DOHH2 (cell line): ENCODE results near the gene SGPL1.

Experiments
- H3F3A ChIP-seq: fragments of 200-600 bp; sonication (generic), shearing (Covaris generic); 2 replicates; pipeline ENCODE4 v1.6.0; 2016; ENCODE audit warnings: antibody characterized with exemption, mild to moderate bottlenecking; ENCODE audit not compliant: control insufficient read depth, insufficient read depth
- H3K27ac ChIP-seq: fragments of 200-600 bp; sonication (generic); 2 replicates; pipeline ENCODE4 v1.5.1; 2014; ENCODE audit warnings: low read depth, mild to moderate bottlenecking, low read length, moderate library complexity
- H3K27me3 ChIP-seq: fragments of 200-600 bp; sonication (generic); 2 replicates; pipeline ENCODE4 v1.6.1; 2014; ENCODE audit warnings: mild to moderate bottlenecking, low read length, mixed read lengths; ENCODE audit not compliant: control insufficient read depth
- H3K36me3 ChIP-seq: fragments of 200-600 bp; sonication (generic); 2 replicates; pipeline ENCODE4 v1.6.1; 2014; ENCODE audit warnings: mild to moderate bottlenecking, low read length, moderate library complexity, mixed read lengths; ENCODE audit not compliant: control insufficient read depth
- H3K4me1 ChIP-seq: fragments of 200-600 bp; sonication (generic); 2 replicates; pipeline ENCODE4 v1.6.1; 2014; ENCODE audit warnings: mild to moderate bottlenecking, low read length, mixed read lengths; ENCODE audit not compliant: control insufficient read depth
- H3K4me2 ChIP-seq: fragments of 200-600 bp; sonication (generic); 2 replicates; pipeline ENCODE4 v1.6.0; 2014; ENCODE audit warnings: mild to moderate bottlenecking, low read length, moderate library complexity
- H3K4me3 ChIP-seq: fragments of 200-600 bp; sonication (generic); 2 replicates; pipeline ENCODE4 v1.5.1; 2014; ENCODE audit warnings: mild to moderate bottlenecking, low read length, mixed read lengths
- H3K79me2 ChIP-seq: fragments of 200-600 bp; sonication (generic); 2 replicates; pipeline ENCODE4 v1.6.1; 2014; ENCODE audit warnings: mild to moderate bottlenecking, low read length, mixed read lengths; ENCODE audit not compliant: control insufficient read depth
- H3K9me2 ChIP-seq: fragments of 200-600 bp; sonication (generic); replicated peaks from 2 replicates; pipeline ENCODE4 v1.6.1; 2014; ENCODE audit warnings: mild to moderate bottlenecking, low read length, mixed read lengths; ENCODE audit not compliant: control insufficient read depth
- H3K9me3 ChIP-seq: fragments of 200-600 bp; sonication (generic); 2 replicates; pipeline ENCODE4 v1.6.1; 2014; ENCODE audit warnings: antibody characterized with exemption, low read length, mixed read lengths; ENCODE audit not compliant: control insufficient read depth, insufficient read depth
- H4K20me1 ChIP-seq: fragments of 200-600 bp; sonication (generic); 2 replicates; pipeline ENCODE4 v1.6.0; 2014; ENCODE audit warnings: low read depth, mild to moderate bottlenecking, antibody characterized with exemption, low read length, moderate library complexity; ENCODE audit not compliant: control insufficient read depth, insufficient read depth
- EZH2phosphoT487 ChIP-seq: fragments of 200-600 bp; sonication (generic); IDR thresholded peaks from 2 replicates; pipeline ENCODE4 v1.6.1; 2017; ENCODE audit warnings: borderline replicate concordance, mild to moderate bottlenecking, antibody characterized with exemption, low read length, moderate library complexity, mixed read lengths
- TF ChIP-seq, protein P1 (sequence below): fragments of 200-600 bp; sonication (generic); IDR thresholded peaks from one replicate; pipeline ENCODE4 v1.5.1; 2014; ENCODE audit warnings: antibody characterized with exemption, mild to moderate bottlenecking, low read depth, low read length; ENCODE audit not compliant: poor library complexity, severe bottlenecking

Gene SGPL1

DNA sequence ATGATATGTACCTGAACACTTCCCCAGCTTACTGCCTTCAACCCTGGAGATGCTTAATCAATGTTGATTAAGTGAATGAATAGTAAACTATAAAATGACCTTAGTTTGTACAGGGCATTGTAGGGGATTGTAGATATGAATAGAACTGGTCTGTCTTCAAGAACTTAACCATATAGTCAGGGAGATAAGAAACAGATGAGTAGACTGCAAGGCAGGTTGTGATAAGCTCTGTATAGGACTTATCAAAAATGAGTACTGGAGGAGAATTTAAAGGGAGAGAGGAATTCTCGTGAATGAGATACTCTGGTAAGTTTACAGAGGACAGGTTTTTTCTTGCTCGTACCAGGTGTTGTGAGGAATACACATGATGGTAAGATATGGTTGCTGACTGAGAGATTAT lies 27.6 kb downstream of the SGPL1 start:
- Histone ChIP-seq H3K4me2 (no peak overlapping the region), H3K36me3 (no peaks in the 10 kb centered on the region), H3K4me3 (no peak overlapping the region), H3K9me2 (no peaks in the 10 kb centered on the region), H3K9me3 (no peaks in the 10 kb centered on the region), H3K79me2 (no peaks in the 10 kb centered on the region), H4K20me1 (no peaks in the 10 kb centered on the region), H3K27me3 (no peaks in the 10 kb centered on the region), H3F3A (no peaks in the 10 kb centered on the region), H3K27ac (no peak overlapping the region), H3K4me1 (no peaks in the 10 kb centered on the region)
- no peak for TF ChIP-seq EZH2phosphoT487
- TF ChIP-seq, protein P1, sequence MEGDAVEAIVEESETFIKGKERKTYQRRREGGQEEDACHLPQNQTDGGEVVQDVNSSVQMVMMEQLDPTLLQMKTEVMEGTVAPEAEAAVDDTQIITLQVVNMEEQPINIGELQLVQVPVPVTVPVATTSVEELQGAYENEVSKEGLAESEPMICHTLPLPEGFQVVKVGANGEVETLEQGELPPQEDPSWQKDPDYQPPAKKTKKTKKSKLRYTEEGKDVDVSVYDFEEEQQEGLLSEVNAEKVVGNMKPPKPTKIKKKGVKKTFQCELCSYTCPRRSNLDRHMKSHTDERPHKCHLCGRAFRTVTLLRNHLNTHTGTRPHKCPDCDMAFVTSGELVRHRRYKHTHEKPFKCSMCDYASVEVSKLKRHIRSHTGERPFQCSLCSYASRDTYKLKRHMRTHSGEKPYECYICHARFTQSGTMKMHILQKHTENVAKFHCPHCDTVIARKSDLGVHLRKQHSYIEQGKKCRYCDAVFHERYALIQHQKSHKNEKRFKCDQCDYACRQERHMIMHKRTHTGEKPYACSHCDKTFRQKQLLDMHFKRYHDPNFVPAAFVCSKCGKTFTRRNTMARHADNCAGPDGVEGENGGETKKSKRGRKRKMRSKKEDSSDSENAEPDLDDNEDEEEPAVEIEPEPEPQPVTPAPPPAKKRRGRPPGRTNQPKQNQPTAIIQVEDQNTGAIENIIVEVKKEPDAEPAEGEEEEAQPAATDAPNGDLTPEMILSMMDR = no peak

DNA sequence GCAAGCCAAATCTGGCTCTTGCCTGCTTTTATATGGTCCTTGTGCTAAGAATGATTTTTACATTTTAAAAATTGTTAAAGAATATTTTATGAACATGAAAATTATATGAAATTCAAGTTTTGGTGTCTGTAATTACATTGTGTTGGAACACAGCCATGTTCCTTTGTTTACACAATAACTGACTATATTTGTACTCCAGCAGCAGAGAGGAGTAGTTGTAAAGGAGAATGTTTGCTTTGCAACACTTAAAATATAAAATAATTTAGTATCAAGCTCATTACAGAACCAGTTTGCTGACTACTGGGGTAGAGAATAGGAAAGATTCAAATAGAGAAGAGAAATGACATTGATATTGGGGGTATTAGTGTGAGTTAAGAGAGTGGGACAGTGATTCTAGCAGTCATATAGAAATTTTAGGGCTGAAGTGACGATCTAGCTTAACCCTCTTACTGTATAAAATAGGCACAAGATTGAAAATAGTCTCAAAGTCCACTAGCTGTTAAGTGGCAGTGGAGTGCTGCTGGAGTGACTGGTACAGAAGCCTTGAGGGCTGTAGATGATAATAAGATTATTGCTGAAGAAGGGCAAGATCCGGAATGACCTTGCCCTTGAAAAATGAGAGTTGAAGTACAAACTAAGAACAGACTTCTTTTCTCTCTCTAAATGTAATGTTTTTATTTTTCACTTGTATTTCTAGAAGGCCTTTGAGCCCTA lies 28.2 kb downstream of the SGPL1 start:
- H4K20me1 ChIP-seq = no peaks in the 10 kb centered on the region
- TF ChIP-seq, protein P1 = no peak
- no peak for TF ChIP-seq EZH2phosphoT487
- no peak overlapping the region for H3K27ac ChIP-seq
- no peak overlapping the region for H3K4me3 ChIP-seq
- no peaks in the 10 kb centered on the region for H3F3A ChIP-seq
- H3K27me3 ChIP-seq = no peaks in the 10 kb centered on the region
- H3K9me3 ChIP-seq = no peaks in the 10 kb centered on the region
- no peaks in the 10 kb centered on the region for H3K4me1 ChIP-seq
- no peak overlapping the region for H3K4me2 ChIP-seq
- H3K9me2 ChIP-seq = no peaks in the 10 kb centered on the region
- no peaks in the 10 kb centered on the region for H3K79me2 ChIP-seq
- no peaks in the 10 kb centered on the region for H3K36me3 ChIP-seq

DNA sequence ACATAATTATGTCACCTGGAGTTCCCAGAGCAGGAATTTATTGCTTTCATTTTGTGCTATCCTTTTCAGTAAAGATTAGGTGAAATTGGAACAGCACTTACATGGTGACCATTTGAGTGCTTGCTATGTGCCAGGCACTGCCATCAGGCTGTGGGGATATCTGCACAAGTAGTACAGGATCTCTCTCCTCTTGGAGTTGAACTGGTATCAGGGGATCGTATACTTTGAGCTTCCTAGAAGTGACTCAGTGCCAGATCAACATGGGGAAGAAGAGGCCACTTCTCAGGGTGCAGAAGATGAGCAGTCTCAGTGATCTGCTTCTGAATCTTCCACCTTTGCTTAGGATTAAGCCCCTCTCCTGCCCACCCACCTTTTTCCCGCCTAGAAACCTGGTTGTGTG lies 29.5 kb downstream of the SGPL1 start:
- H4K20me1 ChIP-seq = no peaks in the 10 kb centered on the region
- no peak for TF ChIP-seq EZH2phosphoT487
- TF ChIP-seq, protein P1 = no peak

More for the DNA sequence above, 29.5 kb downstream of the SGPL1 start:
- H3K27me3 ChIP-seq = no peaks in the 10 kb centered on the region
- H3K4me2 ChIP-seq = no peak overlapping the region
- H3K27ac ChIP-seq = no peak overlapping the region
- no peaks in the 10 kb centered on the region for H3K9me3 ChIP-seq
- no peaks in the 10 kb centered on the region for H3K4me1 ChIP-seq
- no peaks in the 10 kb centered on the region for H3F3A ChIP-seq
- no peak overlapping the region for H3K4me3 ChIP-seq
- H3K9me2 ChIP-seq = no peaks in the 10 kb centered on the region
- H3K36me3 ChIP-seq = no peaks in the 10 kb centered on the region
- no peaks in the 10 kb centered on the region for H3K79me2 ChIP-seq
